ENCODE measurements around the gene XIST. TPM values are rescaled to one million over a fixed set of nuclear protein-coding genes. Genes with fewer than 3 reads are reported as not detected.

XIST gene
- polyA plus RNA-seq, 1 donor from 2014 or later, result 0.31 TPM

- no peaks in the 10 kb centered on the region for H3F3A ChIP-seq (ENCODE audit: insufficient read depth, low read length, poor library complexity, severe bottlenecking)
- no peak overlapping the region for H3K9ac ChIP-seq (ENCODE audit: low read length)
- H2AFZ ChIP-seq (ENCODE audit: low read depth, low read length), result no peak overlapping the region
- H3K27ac ChIP-seq (ENCODE audit: low read length), result no peak overlapping the region
- H3K36me3 ChIP-seq (ENCODE audit: insufficient read depth, low read length), result no peaks in the 10 kb centered on the region
- H4K20me1 ChIP-seq (ENCODE audit: insufficient read depth), result no peaks in the 10 kb centered on the region
- no peaks in the 10 kb centered on the region for H3K9me2 ChIP-seq (ENCODE audit: insufficient read depth, low read length)
- no peaks in the 10 kb centered on the region for H3K79me2 ChIP-seq (replicated peaks; ENCODE audit: insufficient read depth, low read length)
- no peak overlapping the region for H3K4me3 ChIP-seq (ENCODE audit: low read length)
- no peak for TF ChIP-seq CTCF (IDR thresholded peaks at IDR 0.05; ENCODE audit: poor library complexity, severe bottlenecking)
- no peak for TF ChIP-seq TAF1 (IDR thresholded peaks at IDR 0.05; ENCODE audit: low read depth)
- no peak for TF ChIP-seq EZH2 (IDR thresholded peaks at IDR 0.05; ENCODE audit: borderline replicate concordance, insufficient read depth, low read length, poor library complexity, severe bottlenecking)
- TF ChIP-seq RAD21 (conservative IDR thresholded peaks at IDR 0.05), result no peak
- TF ChIP-seq SMC3 (conservative IDR thresholded peaks at IDR 0.05; ENCODE audit: poor library complexity), result no peak
- TF ChIP-seq POLR2AphosphoS5 (IDR thresholded peaks at IDR 0.05), result no peak
- no peak for TF ChIP-seq MXI1 (conservative IDR thresholded peaks at IDR 0.05; ENCODE audit: poor library complexity, severe bottlenecking)
- TF ChIP-seq EP300 (conservative IDR thresholded peaks at IDR 0.05; ENCODE audit: poor library complexity, severe bottlenecking), result no peak
- TF ChIP-seq REST (IDR thresholded peaks at IDR 0.05; ENCODE audit: borderline replicate concordance), result no peak
- H3K4me2 ChIP-seq (ENCODE audit: low read length), result no peak overlapping the region
- no peaks in the 10 kb centered on the region for H3K9me3 ChIP-seq (ENCODE audit: low read length)
- H3K27me3 ChIP-seq (ENCODE audit: insufficient read depth, low read depth, low read length), result no peaks in the 10 kb centered on the region
Observed at GRCh38 chrX:73847100-73847499, 5.4 kb downstream of the XIST start.

DNA sequence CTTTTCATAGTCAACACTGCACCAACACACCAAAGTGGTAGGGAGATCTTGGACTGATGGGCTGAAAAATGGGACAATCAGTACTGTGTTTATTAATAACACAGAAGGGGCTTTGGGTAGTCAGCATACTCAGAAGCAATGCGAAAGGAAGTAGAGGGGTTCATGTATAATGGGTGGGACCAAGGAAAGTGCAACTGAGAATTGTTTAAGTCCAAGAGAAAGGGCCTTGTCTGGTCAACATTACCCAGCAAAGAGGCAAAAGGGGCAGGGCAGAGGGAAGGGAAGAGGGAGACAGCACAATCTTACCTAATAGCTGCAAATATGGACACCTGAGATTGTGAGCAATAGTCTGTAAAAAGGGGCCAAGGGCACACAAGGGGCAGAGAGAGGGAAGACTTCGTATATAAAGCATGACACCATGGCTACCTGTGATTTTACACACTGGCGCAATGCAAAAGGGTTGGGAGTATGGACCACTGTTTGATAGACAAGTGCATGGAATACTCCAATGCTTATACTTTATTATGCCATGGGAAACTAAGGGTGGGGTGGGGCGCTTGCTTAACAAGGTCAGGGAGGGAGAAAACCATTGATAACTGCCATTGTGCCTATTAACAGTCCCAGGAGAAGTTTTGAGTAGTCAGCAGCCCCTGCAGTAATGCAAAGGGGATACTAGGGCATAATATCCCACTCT, 9.8 kb downstream of the XIST start:
- no peak overlapping the region for H3K9ac ChIP-seq (ENCODE audit: low read length)
- no peaks in the 10 kb centered on the region for H3K9me3 ChIP-seq (ENCODE audit: low read length)
- no peaks in the 10 kb centered on the region for H4K20me1 ChIP-seq (ENCODE audit: insufficient read depth)
- H3K79me2 ChIP-seq (replicated peaks; ENCODE audit: insufficient read depth, low read length), result no peaks in the 10 kb centered on the region
- no peak overlapping the region for H3K4me2 ChIP-seq (ENCODE audit: low read length)
- no peak overlapping the region for H3K27ac ChIP-seq (ENCODE audit: low read length)
- H3K9me2 ChIP-seq (ENCODE audit: insufficient read depth, low read length), result no peaks in the 10 kb centered on the region
- no peaks in the 10 kb centered on the region for H3F3A ChIP-seq (ENCODE audit: insufficient read depth, low read length, poor library complexity, severe bottlenecking)
- no peak for TF ChIP-seq CTCF (IDR thresholded peaks at IDR 0.05; ENCODE audit: poor library complexity, severe bottlenecking)
- TF ChIP-seq SMC3 (conservative IDR thresholded peaks at IDR 0.05; ENCODE audit: poor library complexity), result no peak
- TF ChIP-seq POLR2AphosphoS5 (IDR thresholded peaks at IDR 0.05), result no peak
- TF ChIP-seq RAD21 (conservative IDR thresholded peaks at IDR 0.05), result no peak
- TF ChIP-seq TAF1 (IDR thresholded peaks at IDR 0.05; ENCODE audit: low read depth), result no peak
- no peak for TF ChIP-seq EP300 (conservative IDR thresholded peaks at IDR 0.05; ENCODE audit: poor library complexity, severe bottlenecking)
- TF ChIP-seq REST (IDR thresholded peaks at IDR 0.05; ENCODE audit: borderline replicate concordance), result no peak
- no peak for TF ChIP-seq EZH2 (IDR thresholded peaks at IDR 0.05; ENCODE audit: borderline replicate concordance, insufficient read depth, low read length, poor library complexity, severe bottlenecking)
- no peak for TF ChIP-seq MXI1 (conservative IDR thresholded peaks at IDR 0.05; ENCODE audit: poor library complexity, severe bottlenecking)
- H3K4me3 ChIP-seq (ENCODE audit: low read length), result no peak overlapping the region
- H2AFZ ChIP-seq (ENCODE audit: low read depth, low read length), result no peak overlapping the region
- H3K27me3 ChIP-seq (ENCODE audit: insufficient read depth, low read depth, low read length), result no peaks in the 10 kb centered on the region
- no peaks in the 10 kb centered on the region for H3K36me3 ChIP-seq (ENCODE audit: insufficient read depth, low read length)
